Measurements from ENCODE around the gene OR4D11.

DNA sequence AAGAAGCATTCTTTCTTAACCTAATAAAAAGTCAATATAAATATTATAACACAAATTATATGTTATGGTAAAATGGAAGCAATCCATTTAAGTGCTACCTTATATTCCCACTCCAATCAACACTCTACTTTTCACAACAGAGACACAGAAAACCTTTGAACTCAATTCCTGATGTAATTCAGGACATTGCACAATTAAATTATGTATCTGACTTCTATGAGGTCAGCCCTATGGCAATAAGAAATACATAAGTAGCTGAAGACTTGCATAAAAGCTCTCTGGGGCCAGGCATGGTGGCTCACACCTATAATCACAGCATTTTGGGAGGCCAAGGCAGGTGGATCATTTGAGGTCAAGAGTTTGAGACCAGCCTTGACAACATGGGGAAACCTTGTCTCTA, 23.5 kb upstream of the OR4D11 start:
- TF ChIP-seq, protein P1, sequence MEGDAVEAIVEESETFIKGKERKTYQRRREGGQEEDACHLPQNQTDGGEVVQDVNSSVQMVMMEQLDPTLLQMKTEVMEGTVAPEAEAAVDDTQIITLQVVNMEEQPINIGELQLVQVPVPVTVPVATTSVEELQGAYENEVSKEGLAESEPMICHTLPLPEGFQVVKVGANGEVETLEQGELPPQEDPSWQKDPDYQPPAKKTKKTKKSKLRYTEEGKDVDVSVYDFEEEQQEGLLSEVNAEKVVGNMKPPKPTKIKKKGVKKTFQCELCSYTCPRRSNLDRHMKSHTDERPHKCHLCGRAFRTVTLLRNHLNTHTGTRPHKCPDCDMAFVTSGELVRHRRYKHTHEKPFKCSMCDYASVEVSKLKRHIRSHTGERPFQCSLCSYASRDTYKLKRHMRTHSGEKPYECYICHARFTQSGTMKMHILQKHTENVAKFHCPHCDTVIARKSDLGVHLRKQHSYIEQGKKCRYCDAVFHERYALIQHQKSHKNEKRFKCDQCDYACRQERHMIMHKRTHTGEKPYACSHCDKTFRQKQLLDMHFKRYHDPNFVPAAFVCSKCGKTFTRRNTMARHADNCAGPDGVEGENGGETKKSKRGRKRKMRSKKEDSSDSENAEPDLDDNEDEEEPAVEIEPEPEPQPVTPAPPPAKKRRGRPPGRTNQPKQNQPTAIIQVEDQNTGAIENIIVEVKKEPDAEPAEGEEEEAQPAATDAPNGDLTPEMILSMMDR (IDR thresholded peaks at IDR 0.05; ENCODE audit: insufficient read depth, low read length), result no peak
- TF ChIP-seq POLR2AphosphoS5 (IDR thresholded peaks at IDR 0.05; ENCODE audit: low read depth), result no peak
